GM21825 (cell line): ENCODE data around the gene DGKQ.
"Not testable (repeated sequence)": the region's sequence is repeated elsewhere in the genome, so short reads cannot be mapped to it uniquely, and the experiment has no call there.

ENCODE experiments used
- ATAC-seq: cut with Tn5 transposase; IDR thresholded peaks from one replicate; pipeline ENCODE4 v1.9.1; 2021; ENCODE audit warnings: mild to moderate bottlenecking, moderate library complexity; ENCODE audit not compliant: unreplicated experiment

The DGKQ gene

GRCh38 chr4:952881-953573 is 20.3 kb downstream of the DGKQ start:
- no peak for ATAC-seq

GRCh38 chr4:951594-952468 is 21.5 kb downstream of the DGKQ start:
- no peak for ATAC-seq

GRCh38 chr4:951186-951585 is 22.2 kb downstream of the DGKQ start:
- no peak for ATAC-seq

GRCh38 chr4:950136-951020 is 23.0 kb downstream of the DGKQ start:
- ATAC-seq, result no peak

GRCh38 chr4:949656-950055 is 23.7 kb downstream of the DGKQ start:
- no peak for ATAC-seq

- no peak for ATAC-seq
Observed at GRCh38 chr4:948936-949300, 24.5 kb downstream of the DGKQ start.

- ATAC-seq, result no peak
Observed at GRCh38 chr4:948101-948935, 25.1 kb downstream of the DGKQ start.

- ATAC-seq, result no peak
Observed at GRCh38 chr4:947491-947971, 25.8 kb downstream of the DGKQ start.

GRCh38 chr4:946517-947471 is 26.6 kb downstream of the DGKQ start:
- ATAC-seq, result no peak

GRCh38 chr4:946103-946450 is 27.3 kb downstream of the DGKQ start:
- no peak for ATAC-seq

- ATAC-seq, result no peak
Observed at GRCh38 chr4:945274-946102, 27.9 kb downstream of the DGKQ start.

- ATAC-seq, result not testable (repeated sequence)
Observed at GRCh38 chr4:939508-939907, 33.9 kb downstream of the DGKQ start.

- no peak for ATAC-seq
Observed at GRCh38 chr4:932713-933070, 40.7 kb downstream of the DGKQ start.

GRCh38 chr4:931960-932712 is 41.2 kb downstream of the DGKQ start, which contains the start of the genes GAK and TMEM175:
Gene GAK (minus strand): TSS chr4:932316. CDS start chr4:932187, 129 bp downstream.
Gene TMEM175 (plus strand): TSS chr4:932460. CDS start chr4:947740, 15,280 bp downstream.
- peak; percentile 83 for ATAC-seq

- peak; percentile 6 for ATAC-seq
Observed at GRCh38 chr4:931194-931959, 42.0 kb downstream of the DGKQ start.

GRCh38 chr4:930827-931193 is 42.6 kb downstream of the DGKQ start:
- no peak for ATAC-seq

GRCh38 chr4:930028-930551 is 43.3 kb downstream of the DGKQ start:
- no peak for ATAC-seq
